Lower lobe of right lung (tissue), 2 donors: ENCODE measurements around the gene PHTF2. TPM values are rescaled to one million over a fixed set of nuclear protein-coding genes. Genes with fewer than 3 reads are reported as not detected.
A peak's percentile ranks its signal among the peaks of the same experiment; 100 is the strongest.
"Not testable (repeated sequence)": the region's sequence is repeated elsewhere in the genome, so short reads cannot be mapped to it uniquely, and the experiment has no call there.

Source experiments
- ATAC-seq, 2 donors: fragments of 200-7000 bp; cut with Tn5 transposase; one replicate each; pipeline ENCODE4 v1.9.1; 2020 to 2022; ENCODE audit warnings: mild to moderate bottlenecking in 2 of 2, moderate library complexity in 2 of 2
- DNase-seq: peaks from one replicate; pipeline ENCODE4 v3.0.0-alpha.2; 2020
- H3K27ac ChIP-seq: fragments of 200-600 bp; one replicate; pipeline ENCODE4 v1.8.0; 2022
- H3K27me3 ChIP-seq: fragments of 200-600 bp; one replicate; pipeline ENCODE4 v1.8.0; 2022; ENCODE audit warnings: low read depth
- H3K36me3 ChIP-seq: fragments of 200-600 bp; one replicate; pipeline ENCODE4 v1.8.0; 2022; ENCODE audit warnings: mild to moderate bottlenecking
- H3K4me1 ChIP-seq: fragments of 200-600 bp; one replicate; pipeline ENCODE4 v1.8.0; 2022
- H3K4me3 ChIP-seq: fragments of 200-600 bp; one replicate; pipeline ENCODE4 v1.8.0; 2022; ENCODE audit warnings: mild to moderate bottlenecking
- H3K9me3 ChIP-seq: fragments of 200-600 bp; one replicate; pipeline ENCODE4 v1.8.0; 2022
- intact Hi-C: fragments of 100-400 bp; cut with DNase I; formaldehyde crosslinking; loops from one replicate; pipeline ENCODE4 v1.11.0; 2022
- total RNA-seq: library from RNA; stranded (reverse); fragmentation: NEBNext Ultra II Directional; extraction: Animal tissue kit (Norgen Biotek cat#: 25700); gene quantifications from one replicate; pipeline ENCODE4 v1.2.1, GENCODE V29; 2021
- TF ChIP-seq, protein P1 (sequence below): fragments of 200-600 bp; IDR thresholded peaks from one replicate; pipeline ENCODE4 v1.8.0; 2022; ENCODE audit warnings: antibody characterized with exemption, mild to moderate bottlenecking
- donor health status: DM: no; HTN: yes; CAD: no; lungs with severe emphysema.

PHTF2 gene
- total RNA-seq, 1 donor from 2014 or later: 15.2 TPM

DNA sequence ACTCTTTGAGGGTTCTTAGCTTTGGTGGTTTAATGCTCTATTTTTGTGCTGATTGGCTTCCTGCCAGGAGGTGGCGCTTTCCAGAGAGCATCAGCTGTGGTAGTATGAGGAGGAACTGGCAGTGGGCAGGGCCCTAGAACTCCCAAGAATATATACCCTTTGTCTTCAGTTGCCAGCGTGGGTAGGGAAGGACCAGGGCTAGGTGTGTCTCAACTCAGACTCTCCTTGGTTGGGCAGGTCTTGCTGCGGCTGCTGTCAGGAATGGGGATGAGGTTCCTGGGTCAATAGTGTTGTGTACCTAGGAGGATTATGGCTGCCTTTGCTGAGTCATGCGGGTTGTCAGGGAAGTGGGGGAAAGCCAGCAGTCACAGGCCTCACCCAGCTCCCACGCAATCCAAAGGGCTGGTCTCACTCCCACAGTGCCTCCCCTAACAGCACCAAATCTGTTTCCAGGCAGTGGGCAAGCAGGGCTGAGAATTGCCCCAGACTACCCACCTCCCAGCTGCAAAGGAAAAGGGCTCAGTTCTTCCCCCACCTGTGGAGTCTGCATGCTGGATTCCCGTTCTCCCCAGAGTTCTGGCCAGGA lies 191.5 kb downstream of the PHTF2 start:
- intact Hi-C loops: no loop called here
- Histone ChIP-seq H3K27ac (no peak overlapping the region), H3K27me3 (no peaks in the 10 kb centered on the region), H3K4me3 (no peak overlapping the region), H3K36me3 (no peaks in the 10 kb centered on the region), H3K4me1 (no peaks in the 10 kb centered on the region), H3K9me3 (no peaks in the 10 kb centered on the region)
- DNase-seq (no peak), ATAC-seq (no peak)
- TF ChIP-seq, protein P1, sequence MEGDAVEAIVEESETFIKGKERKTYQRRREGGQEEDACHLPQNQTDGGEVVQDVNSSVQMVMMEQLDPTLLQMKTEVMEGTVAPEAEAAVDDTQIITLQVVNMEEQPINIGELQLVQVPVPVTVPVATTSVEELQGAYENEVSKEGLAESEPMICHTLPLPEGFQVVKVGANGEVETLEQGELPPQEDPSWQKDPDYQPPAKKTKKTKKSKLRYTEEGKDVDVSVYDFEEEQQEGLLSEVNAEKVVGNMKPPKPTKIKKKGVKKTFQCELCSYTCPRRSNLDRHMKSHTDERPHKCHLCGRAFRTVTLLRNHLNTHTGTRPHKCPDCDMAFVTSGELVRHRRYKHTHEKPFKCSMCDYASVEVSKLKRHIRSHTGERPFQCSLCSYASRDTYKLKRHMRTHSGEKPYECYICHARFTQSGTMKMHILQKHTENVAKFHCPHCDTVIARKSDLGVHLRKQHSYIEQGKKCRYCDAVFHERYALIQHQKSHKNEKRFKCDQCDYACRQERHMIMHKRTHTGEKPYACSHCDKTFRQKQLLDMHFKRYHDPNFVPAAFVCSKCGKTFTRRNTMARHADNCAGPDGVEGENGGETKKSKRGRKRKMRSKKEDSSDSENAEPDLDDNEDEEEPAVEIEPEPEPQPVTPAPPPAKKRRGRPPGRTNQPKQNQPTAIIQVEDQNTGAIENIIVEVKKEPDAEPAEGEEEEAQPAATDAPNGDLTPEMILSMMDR: no peak

GRCh38 chr7:77991656-77992055 lies 193.1 kb downstream of the PHTF2 start:
- TF ChIP-seq, protein P1: no peak
- Histone ChIP-seq H3K4me3 (no peak overlapping the region), H3K27me3 (no peaks in the 10 kb centered on the region), H3K9me3 (no peaks in the 10 kb centered on the region), H3K27ac (no peak overlapping the region), H3K36me3 (no peaks in the 10 kb centered on the region), H3K4me1 (no peaks in the 10 kb centered on the region)
- no peak for DNase-seq
- intact Hi-C loops: no loop called here
- ATAC-seq: no peak

- Histone ChIP-seq H3K36me3 (no peaks in the 10 kb centered on the region), H3K9me3 (no peaks in the 10 kb centered on the region), H3K4me1 (no peaks in the 10 kb centered on the region), H3K27me3 (no peaks in the 10 kb centered on the region), H3K4me3 (no peak overlapping the region), H3K27ac (no peak overlapping the region)
- no peak for DNase-seq
- intact Hi-C loops: no loop called here
- TF ChIP-seq, protein P1: no peak
- peak in 1 of 2 donors; percentile 62 for ATAC-seq
These were observed 195.3 kb downstream of the PHTF2 start for GRCh38 chr7:77993838-77994237.

GRCh38 chr7:77995717-77996116 lies 197.1 kb downstream of the PHTF2 start:
- Histone ChIP-seq H3K4me1 (no peaks in the 10 kb centered on the region), H3K4me3 (no peak overlapping the region), H3K27ac (no peak overlapping the region), H3K36me3 (no peaks in the 10 kb centered on the region), H3K9me3 (no peaks in the 10 kb centered on the region), H3K27me3 (no peaks in the 10 kb centered on the region)
- TF ChIP-seq, protein P1: no peak
- intact Hi-C loops: no loop called here
- DNase-seq: no peak
- ATAC-seq: no peak

GRCh38 chr7:77999168-77999567 lies 200.6 kb downstream of the PHTF2 start:
- H3K36me3 ChIP-seq, DNase-seq, H3K27ac ChIP-seq, ATAC-seq, intact Hi-C loops, H3K27me3 ChIP-seq, H3K4me3 ChIP-seq, H3K4me1 ChIP-seq, H3K9me3 ChIP-seq: not testable (repeated sequence)

- intact Hi-C loops: no loop called here
- TF ChIP-seq, protein P1: no peak
- Histone ChIP-seq H3K4me3 (no peak overlapping the region), H3K9me3 (no peaks in the 10 kb centered on the region), H3K27ac (no peak overlapping the region), H3K27me3 (no peaks in the 10 kb centered on the region), H3K4me1 (no peaks in the 10 kb centered on the region), H3K36me3 (no peaks in the 10 kb centered on the region)
- DNase-seq: no peak
- ATAC-seq: no peak
These were observed 203.4 kb downstream of the PHTF2 start for GRCh38 chr7:78002021-78002420.
